ENCODE results near the gene CYP27C1. TPM values are rescaled to one million over a fixed set of nuclear protein-coding genes. Genes with fewer than 3 reads are reported as not detected.

The CYP27C1 gene
- total and polyA plus RNA-seq, 7 donors = 0.01 to 0.21 (median 0.11) TPM; not detected in 1

GRCh38 chr2:127185705-127186104, 34.4 kb downstream of the CYP27C1 start:
- H3K27me3 ChIP-seq (ENCODE audit: insufficient read depth in 3 of 3, low read length in 2 of 3) = no peaks in the 10 kb centered on the region
- intact Hi-C loops (cut with DNase I) = no loop called here
- no peak overlapping the region for H3K4me3 ChIP-seq
- no peaks in the 10 kb centered on the region for H3K36me3 ChIP-seq (ENCODE audit: insufficient read depth in 1 of 2, low read depth in 1 of 2)
- ATAC-seq (no peak), DNase-seq (no peak)
- H3K9me3 ChIP-seq = peaks cover 2% of the 10 kb centered on the region
- no peak for TF ChIP-seq CTCF (IDR thresholded peaks at IDR 0.05)
- 47 to 48% (median 47%) methylated on average over 4 of the region's 4 CpGs for WGBS, 3 donors
- no peaks in the 10 kb centered on the region for H3K4me1 ChIP-seq
- no peak overlapping the region for H3K27ac ChIP-seq

GRCh38 chr2:127185093-127185492, 35.0 kb downstream of the CYP27C1 start:
- 71 to 76% (median 76%) methylated on average over 9 of the region's 9 CpGs for WGBS, 3 donors
- DNase-seq (no peak), ATAC-seq (no peak)
- Histone ChIP-seq H3K27ac (no peak overlapping the region), H3K27me3 (ENCODE audit: insufficient read depth in 3 of 3, low read length in 2 of 3) (no peaks in the 10 kb centered on the region), H3K4me3 (no peak overlapping the region), H3K9me3 (peaks cover 7% of the 10 kb centered on the region), H3K36me3 (ENCODE audit: insufficient read depth in 1 of 2, low read depth in 1 of 2) (no peaks in the 10 kb centered on the region), H3K4me1 (no peaks in the 10 kb centered on the region)
- intact Hi-C loops (cut with DNase I) = no loop called here
- no peak for TF ChIP-seq CTCF (IDR thresholded peaks at IDR 0.05)

GRCh38 chr2:127183771-127184170, 36.3 kb downstream of the CYP27C1 start:
- no peak for TF ChIP-seq CTCF (IDR thresholded peaks at IDR 0.05)
- Histone ChIP-seq H3K4me3 (no peak overlapping the region), H3K9me3 (peaks cover 7% of the 10 kb centered on the region), H3K27me3 (ENCODE audit: insufficient read depth in 3 of 3, low read length in 2 of 3) (no peaks in the 10 kb centered on the region), H3K36me3 (ENCODE audit: insufficient read depth in 1 of 2, low read depth in 1 of 2) (no peaks in the 10 kb centered on the region), H3K4me1 (no peaks in the 10 kb centered on the region), H3K27ac (no peak overlapping the region)
- intact Hi-C loops (cut with DNase I) = no loop called here
- ATAC-seq = no peak
- 86 to 95% (median 89%) methylated on average over 3 of the region's 3 CpGs for WGBS, 3 donors
- no peak for DNase-seq

GRCh38 chr2:127182626-127183458, 37.3 kb downstream of the CYP27C1 start:
- ATAC-seq (no peak), DNase-seq (no peak)
- WGBS, 3 donors = 85 to 93% (median 87%) methylated on average over 9 to 10 of the region's 10 CpGs
- H3K4me3 ChIP-seq = no peak overlapping the region
- no peak overlapping the region for H3K27ac ChIP-seq
- peaks cover 7% of the 10 kb centered on the region for H3K9me3 ChIP-seq
- no peaks in the 10 kb centered on the region for H3K36me3 ChIP-seq (ENCODE audit: insufficient read depth in 1 of 2, low read depth in 1 of 2)
- H3K27me3 ChIP-seq (ENCODE audit: insufficient read depth in 3 of 3, low read length in 2 of 3) = no peaks in the 10 kb centered on the region
- no peak for TF ChIP-seq CTCF (IDR thresholded peaks at IDR 0.05)
- intact Hi-C loops (cut with DNase I) = no loop called here
- H3K4me1 ChIP-seq = no peaks in the 10 kb centered on the region

All from psoas muscle (tissue), 8 donors.